NCI-H748 (cell line): ENCODE measurements around the gene OLFML2B.

Experiments used
- DNase-seq: peaks from one replicate; lab custom pipeline; 2025; ENCODE audit not compliant: unreplicated experiment; lab: John Stamatoyannopoulos, UW

Gene OLFML2B

DNA sequence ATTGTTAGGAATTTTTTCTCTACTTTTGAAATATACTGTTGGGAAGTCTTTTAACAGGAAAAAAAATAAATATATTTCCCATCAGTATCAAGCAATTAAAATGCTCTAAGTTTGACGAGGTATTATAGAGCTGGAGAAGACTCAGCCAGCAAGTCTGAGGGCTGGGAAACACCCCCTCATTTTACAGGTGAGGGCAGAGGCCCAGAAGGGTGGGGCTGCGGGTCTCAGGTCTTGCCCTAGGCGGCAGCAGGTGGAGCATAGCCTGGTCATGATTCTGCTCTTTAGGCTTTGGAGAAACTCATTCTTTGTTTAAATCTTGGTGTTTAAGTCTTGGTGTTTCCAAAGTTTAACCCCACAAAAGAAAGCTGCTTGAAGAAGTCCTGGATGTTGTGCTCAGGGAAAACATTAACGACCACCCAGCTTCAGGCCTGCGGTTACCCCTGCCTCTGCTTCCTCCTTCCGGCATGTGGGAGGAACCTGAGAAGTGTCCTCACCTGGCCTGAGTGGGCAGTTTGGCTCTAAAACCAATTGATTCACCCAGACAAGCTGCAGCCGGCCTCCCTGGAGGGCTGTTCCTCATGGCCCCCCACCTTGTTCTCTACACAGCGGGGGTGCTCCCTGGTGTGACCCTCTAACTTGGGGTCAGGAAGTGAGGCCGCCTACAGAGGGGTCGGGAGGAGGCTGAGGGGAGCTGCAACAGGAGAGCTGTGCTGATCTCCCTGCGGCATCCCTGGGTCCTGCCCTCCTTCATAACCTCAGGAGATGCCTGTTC is 41.7 kb downstream of the OLFML2B start:
- no peak for DNase-seq

DNA sequence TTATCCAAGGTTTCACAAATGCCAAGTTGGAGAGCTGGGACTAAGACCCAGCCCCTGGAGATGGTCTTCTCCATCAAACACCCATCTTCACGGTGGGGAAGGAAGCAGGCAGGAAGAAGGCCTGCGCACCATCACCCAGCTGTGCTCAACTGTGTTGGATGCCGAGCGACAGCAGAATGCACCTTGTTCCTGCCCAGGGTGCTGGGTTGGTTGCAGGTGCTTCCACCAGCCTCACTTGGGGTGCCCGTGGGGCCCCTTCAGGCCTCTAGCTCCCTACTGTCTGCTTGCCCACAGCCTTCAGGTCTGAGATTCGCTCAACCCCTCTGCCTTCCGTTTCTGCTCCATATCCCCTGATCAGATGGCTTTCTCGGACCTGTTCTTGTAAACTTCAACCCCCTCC is 42.5 kb downstream of the OLFML2B start:
- no peak for DNase-seq

DNA sequence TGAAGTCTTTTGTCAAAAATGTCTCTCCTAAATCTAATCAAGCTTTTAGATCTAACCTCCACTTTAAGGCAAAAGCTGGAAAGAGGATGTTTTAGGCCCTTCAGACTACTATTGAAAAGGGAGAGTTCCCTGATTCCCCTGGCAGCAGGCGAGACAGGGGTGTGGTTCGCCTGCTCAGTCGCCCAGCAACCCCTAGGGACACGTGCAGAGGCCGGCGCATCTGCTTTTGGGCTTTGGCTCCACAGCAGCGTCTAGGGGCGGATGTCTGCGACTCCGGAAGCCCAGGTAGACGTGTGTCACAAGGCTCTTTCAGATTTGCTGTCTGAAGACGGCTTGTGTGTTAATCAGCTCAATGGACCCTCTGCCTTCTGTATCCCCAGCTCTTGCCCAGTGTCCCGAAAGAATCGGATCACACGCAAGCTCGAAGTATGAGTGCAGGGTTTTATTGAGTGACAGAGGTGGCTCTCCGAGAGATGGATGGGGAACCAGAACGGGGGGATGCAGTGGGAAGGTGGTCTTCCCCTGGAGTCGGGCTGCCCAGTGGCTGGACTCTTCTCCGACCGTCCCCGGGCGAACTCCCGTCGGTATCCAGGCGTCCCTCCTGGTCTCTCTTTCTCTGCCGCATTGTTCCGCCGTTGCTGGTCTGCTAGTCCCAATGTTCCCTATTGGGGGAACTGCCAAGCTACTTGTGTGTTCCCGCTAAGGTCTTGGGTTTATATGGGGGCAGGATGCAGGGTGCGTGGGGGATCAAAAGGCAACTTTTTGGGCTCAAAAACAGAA is 45.5 kb downstream of the OLFML2B start:
- DNase-seq = peak; percentile 77

DNA sequence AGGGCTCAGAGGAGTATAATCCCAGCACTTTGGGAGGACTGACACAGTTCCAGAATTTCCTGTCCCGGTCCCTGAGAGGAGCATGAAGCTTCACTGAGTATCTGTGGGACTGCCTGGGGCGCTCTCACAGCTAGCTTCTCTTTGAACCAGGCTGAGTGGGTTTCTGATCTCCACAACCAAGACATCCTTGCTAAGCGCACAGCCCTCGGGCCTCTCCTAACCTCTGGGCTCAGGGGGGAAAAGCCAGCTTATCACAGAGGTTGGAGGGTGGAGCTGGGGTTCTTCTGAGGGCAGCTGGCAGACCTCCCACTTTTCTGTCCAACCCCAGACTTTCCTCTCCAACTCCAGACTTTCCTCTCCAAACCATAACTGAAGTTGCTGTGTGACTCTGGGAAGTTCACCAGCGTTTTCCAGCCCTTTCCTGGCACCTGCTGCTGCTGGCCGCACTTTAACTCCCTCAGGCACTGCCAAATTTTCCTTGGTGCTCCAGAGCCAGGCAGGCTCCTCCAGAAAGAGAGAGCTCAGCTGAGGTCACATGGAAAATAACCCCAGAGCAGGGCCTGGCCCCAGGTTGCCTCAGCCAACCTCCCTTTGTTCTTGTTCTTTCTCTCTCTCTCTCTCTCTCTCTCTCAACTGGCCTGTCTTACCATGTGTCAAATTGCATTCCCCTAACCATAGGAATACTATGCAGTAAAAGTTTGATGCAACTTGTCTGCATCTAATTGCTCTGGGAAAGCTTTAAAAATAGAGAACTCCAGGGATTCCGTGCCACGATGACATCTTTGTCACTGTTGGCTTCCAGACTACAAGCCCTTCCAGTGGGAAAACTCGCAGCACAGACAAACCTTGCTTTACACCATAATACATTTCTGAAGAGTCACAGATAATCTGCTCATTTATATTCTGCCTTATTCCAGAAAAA is 49.5 kb downstream of the OLFML2B start:
- DNase-seq = no peak

DNA sequence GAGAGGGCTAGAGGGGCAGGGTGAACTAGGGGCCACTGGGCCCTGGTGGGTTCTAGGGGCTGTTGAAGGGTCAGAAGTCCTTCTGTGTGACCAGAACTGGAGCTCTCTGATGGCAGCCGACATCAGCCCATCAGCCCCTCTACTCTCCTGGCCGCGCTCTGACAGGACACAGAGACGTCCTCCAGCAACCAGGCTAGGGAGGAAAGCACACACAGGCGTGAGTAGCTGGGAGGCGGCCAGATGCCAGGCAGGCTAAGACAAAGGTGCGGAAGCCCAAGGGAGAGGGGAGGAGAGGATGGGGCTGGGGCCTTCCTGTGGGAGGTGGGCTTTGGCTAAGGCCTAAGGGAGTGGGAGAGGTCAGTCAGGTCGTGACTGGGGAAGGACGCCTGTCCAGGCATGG is 50.8 kb downstream of the OLFML2B start:
- DNase-seq = no peak

DNA sequence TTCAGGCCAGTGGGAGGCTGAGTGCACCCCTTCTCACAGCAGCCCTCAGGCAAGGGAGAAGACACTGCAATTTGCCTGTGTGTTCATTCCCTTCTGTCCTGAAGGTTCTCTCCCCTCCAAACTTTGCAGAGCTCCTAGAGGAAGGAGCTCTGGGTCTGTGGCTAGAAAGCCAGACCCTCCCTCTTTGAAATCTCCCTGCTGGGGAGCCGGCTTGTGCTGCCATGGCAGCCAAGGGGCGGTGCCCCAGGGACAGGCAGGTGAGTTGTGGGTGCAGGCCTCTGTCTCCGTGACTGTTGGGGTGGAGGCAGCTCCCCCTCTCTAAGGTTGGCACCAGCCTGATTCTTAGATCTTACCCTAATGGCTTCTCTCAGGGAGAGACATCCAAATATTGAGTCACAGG is 53.0 kb downstream of the OLFML2B start:
- DNase-seq = no peak

DNA sequence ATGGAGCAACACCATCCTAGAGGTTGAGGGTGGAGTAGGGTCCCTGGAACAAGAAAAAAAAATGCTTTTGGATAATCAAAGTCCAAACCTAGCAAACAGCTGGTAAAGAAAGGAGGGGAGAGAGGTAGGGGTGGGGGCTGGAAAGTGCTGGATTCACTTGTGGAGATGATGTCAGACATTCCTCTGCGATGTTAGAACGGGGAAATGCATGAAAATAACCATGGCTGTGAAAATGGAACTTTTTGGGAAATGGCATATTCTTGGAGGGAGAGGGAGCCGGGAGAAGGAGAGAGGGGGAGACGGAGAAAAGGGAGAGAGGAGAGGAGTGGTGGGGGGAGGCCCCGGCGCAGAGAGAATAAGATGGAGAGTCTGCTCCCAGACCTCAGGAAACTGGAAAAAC is 53.6 kb downstream of the OLFML2B start:
- no peak for DNase-seq

DNA sequence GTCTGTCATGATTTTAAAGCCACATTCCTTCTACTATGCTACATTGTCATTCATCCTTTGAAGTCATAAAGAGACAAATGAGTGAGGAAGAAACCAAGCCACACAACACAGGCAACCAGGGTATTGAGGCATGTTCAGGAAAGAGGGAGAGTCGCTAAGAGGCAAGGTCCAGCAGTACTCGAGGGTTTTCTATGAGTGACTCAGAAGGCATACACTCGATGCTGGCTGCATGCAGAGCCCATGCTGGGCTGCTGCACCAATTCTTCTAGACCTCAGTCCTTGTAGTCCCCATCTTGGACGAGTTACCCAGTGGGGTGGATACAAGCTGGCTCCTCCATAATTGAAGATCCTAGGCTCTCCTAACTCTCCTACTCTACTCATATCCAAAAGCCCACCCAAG is 57.6 kb downstream of the OLFML2B start:
- no peak for DNase-seq

DNA sequence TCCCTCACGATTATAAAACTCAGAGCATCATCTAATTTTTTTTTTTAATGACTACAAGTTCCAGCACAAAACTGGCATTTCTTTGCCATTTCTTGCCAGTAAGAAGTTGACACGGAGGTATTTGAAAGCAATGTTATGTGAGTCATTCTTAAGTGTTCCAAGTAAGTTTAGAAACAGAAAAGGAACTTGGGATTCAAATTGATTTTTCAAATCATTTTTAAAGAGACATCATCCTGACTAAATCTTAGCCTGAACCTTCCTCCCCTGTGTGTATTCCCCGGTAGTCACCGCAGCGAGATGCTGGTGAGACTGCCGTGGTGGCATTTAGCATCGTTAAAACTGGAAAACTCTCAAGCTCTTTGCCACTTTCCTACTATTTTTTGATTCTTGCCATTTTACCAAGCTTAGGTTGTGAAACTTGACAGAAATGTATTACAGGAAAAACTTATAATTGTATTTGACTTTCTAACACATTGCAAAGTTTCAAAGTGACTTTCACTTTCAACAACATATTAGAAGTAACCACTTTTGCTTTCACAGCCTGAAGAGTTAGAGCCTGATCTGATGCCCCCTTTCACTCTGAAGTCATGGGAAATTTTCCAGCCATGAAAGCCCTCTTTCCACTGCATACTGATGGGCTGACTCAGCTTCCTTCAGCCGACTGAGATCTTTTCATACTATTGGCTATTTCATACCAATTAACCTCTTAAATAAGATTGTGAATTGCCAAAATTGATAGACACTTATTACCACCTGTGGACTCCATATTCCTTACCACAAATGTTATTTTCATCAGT is 61.4 kb downstream of the OLFML2B start:
- no peak for DNase-seq

DNA sequence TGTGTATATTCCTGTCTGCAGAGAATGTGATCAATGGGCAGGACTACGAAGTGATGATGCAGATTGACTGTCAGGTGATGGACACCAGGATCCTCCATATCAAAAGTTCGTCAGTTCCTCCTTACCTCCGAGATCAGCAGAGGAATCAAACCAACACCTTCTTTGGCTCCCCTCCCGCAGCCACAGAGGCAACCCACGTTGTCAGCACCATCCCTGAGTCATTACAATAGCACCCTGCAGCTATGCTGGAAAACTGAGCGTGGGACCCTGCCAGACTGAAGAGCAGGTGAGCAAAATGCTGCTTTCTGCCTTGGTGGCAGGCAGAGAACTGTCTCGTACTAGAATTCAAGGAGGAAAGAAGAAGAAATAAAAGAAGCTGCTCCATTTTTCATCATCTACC is 65.2 kb downstream of the OLFML2B start:
- DNase-seq = no peak

DNA sequence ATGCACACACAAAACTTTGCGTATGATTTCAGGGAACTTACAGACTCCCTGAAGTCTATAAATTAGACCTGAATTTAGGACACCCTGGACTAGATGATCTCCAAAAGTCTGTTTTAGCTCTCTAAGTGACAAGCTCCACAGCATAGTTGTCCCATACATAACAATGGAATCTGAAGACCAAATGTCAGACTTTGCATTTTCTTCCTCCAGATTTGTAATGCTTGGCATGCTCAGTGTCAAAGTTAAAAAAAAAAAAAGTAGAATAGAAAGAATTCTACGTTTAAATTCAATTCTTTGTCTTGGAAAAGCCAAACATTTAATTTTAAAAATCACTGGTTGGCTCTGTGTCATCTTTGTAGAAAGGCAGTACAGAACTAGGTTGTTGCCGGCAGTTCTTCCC is 66.7 kb downstream of the OLFML2B start:
- DNase-seq = no peak

DNA sequence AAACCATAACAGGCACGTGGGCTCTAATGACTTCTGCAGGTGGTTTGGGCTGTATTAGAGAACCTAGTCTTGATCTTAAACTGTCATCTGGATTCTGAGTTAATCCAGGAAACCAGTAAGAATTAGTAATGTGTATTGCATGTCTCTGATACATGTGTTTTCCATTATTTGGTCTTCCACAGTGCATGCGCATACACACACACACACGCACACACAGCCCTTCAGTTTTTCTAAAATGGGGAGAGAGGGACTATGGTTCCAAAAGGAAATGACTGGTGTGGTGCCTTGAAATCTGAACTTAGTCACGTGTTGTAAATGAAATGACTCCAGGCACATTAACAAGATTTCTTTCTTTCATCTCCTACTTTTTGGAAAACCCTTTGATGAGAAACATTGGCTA is 67.6 kb downstream of the OLFML2B start:
- DNase-seq = no peak

DNA sequence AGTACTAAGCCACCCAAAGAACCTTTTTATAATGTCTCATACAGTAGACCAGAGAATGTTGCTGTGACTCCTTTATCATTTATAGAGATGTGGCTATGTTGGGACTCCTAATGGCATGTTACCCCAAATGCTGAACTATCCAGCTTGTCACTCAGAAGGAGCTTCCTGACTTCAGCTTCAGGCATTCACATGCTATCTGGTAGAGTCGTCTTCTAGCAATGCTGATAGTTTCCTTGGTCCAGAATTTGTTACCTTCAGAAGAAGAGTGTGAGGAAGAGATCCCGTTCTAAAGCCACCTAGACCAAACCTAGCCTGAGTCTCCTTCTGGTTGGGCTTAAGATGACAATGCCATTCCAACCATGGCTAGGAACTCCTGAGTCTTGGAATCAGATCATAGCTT is 68.1 kb downstream of the OLFML2B start:
- DNase-seq = no peak

DNA sequence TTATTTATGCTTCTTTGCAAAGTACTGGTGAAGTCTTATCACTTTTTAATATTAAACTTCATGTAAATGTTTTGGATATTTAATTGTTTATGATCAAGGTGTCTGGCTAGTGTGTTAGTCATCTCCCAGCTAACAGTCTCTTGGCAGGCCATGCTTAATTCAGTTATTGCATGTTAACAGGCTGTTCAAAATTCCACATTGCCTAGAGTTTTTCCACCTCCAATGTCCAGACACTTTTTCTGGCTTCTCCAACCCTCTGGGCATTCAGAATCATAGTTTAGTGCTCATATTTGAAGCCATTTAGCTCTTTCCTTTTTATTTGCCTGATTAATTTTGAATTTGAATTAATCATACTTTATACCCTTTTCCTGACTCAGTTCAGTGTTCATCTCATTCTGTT is 69.2 kb downstream of the OLFML2B start:
- no peak for DNase-seq

DNA sequence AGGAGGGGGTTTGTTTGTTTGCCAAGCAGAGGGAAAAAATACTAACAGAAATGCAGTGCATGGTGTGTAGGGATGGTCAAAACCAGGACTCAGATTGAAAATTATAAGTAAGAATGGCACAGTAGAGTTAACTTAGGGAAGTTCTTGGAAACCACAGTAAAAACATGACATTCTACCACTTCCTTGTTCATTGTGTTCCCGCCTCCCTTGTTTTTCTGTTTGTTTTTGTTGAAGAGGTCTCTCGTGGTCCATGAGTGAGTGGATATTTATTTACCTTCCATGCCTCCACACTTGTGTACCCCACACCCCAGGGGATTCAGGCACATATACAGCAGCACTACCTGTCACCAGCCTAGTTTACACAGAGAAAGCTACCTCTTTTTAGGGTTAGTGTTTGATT is 69.6 kb downstream of the OLFML2B start:
- no peak for DNase-seq

DNA sequence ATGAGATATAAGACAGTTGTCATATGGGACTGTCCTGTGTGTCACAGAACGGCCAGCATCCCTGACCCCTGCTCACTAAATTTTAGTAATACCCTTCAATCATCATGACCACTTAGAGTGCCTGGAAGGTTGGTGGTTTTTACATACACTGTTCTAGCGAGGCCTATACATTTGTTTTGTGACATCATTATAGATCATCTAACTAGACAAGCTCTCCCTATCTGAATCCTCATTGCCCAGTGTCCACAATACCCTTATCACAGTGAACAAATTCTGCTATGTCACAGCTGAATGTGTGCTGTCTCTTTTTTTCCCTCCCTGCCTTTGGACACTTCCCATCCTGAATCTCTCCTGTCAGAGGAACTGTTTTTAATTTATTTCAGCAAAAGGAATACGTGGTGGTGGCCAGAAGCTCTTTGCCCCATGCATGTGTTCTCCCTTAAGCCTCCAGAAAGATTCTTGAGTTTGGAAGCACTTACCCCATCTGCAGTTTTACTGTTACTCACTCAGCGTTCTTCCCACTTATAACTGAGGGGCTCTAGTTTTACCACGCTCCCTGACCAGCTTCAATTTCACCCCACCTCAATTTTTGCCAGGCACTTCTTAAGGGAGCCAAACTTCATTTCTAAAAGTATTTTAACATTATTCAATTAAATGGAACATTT is 70.3 kb downstream of the OLFML2B start:
- no peak for DNase-seq

DNA sequence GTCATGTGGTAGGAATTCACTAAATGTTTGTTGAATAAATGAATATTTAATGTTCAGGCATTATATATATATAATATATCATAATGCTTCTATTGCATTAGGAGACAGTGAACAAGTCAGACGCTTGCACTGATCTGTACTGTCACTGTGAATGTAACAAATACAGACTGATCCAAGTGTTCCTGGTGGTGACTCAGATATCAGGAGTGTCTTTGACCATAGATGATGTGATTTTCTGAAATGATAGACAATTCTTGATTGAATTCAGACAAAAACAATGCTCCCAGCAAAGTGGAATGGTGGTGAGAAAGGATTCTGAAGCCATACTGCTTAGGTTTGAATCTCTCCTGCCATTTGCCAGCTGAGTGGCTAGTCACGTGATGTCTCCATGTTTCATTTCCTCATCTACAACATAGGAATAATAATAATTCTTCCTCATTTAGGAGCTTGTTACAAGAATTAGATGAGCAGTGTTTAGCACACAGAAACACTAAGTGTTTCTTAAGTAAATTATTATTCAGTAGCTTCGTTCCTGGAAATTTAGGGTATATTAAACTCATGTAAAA is 71.0 kb downstream of the OLFML2B start:
- no peak for DNase-seq

DNA sequence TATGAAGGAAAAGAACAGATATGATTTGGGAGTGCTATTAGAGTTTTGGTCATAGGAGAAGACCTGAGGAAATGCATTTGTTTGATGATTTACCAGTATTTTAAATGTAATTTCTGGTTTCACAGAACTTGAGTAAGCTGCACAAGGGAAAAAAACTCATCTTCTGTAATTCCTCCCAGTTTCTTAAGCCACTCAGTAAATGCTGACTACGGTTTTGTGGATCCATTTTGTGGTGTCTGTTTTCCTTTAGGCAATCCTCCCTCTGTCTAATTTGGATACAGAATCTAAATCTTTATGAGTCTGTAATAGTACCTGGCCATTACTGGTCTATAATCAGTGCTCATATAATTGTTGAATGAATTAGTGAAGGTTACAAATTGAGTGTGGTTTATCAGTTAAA is 72.0 kb downstream of the OLFML2B start:
- DNase-seq = no peak

DNA sequence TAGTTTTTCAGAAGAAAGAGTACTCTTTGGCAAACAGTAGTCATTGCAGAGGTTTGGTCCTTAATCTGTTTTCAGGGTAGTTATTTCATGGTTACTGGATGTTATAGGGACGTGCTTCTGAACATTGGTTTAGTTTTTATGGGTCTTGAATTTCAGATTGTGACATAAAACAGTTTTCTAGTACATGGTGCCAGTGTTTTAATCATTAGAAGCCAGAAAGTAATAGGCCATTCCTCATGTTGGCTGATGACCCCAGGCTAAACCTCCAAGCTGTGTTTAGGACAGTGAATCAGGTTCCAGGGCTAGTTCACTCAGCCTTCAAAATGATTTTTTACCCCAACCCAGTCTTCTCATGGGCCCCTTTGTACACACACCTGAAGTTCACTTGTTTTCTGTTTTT is 73.3 kb downstream of the OLFML2B start:
- DNase-seq = no peak

DNA sequence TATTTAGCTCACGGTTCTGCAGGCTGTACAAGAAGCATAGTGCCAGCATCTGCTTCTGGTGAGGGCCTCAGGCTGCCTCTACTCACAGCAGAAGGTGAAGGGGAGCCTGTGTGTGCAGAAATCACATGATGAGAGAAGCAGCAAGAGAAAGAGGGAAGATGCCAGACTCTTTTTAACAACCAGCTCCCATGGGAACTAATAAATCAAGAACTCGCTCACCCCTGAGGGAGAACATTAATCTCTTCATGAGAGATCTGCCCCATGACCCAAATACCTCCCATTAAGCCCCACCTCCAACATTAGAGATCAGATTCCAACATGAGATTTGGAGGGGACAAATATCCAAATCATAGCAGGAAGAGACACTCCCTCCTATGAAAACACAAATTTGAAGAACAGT is 74.1 kb downstream of the OLFML2B start:
- no peak for DNase-seq
